ENCODE data around the gene CCDC88B.

Gene CCDC88B

GRCh38 chr11:64294774-64295173, 45.2 kb upstream of the CCDC88B start:
- H3K4me3 ChIP-seq (ENCODE audit: low read depth, low read length), result no peak overlapping the region
- TF ChIP-seq CTCF (IDR thresholded peaks at IDR 0.05; ENCODE audit: low read depth, low read length, missing control alignments), result no peak
- DNase-seq (ENCODE audit: low read depth), result no peak

- TF ChIP-seq CTCF (IDR thresholded peaks at IDR 0.05; ENCODE audit: low read depth, low read length, missing control alignments), result no peak
- DNase-seq (ENCODE audit: low read depth), result no peak
- H3K4me3 ChIP-seq (ENCODE audit: low read depth, low read length), result no peak overlapping the region
Observed at GRCh38 chr11:64295760-64296159, 44.2 kb upstream of the CCDC88B start.

GRCh38 chr11:64296236-64296635, 43.8 kb upstream of the CCDC88B start:
- no peak overlapping the region for H3K4me3 ChIP-seq (ENCODE audit: low read depth, low read length)
- no peak for DNase-seq (ENCODE audit: low read depth)
- TF ChIP-seq CTCF (IDR thresholded peaks at IDR 0.05; ENCODE audit: low read depth, low read length, missing control alignments), result no peak

GRCh38 chr11:64296830-64297698, 42.9 kb upstream of the CCDC88B start:
- no peak for TF ChIP-seq CTCF (IDR thresholded peaks at IDR 0.05; ENCODE audit: low read depth, low read length, missing control alignments)
- no peak overlapping the region for H3K4me3 ChIP-seq (ENCODE audit: low read depth, low read length)
- DNase-seq (ENCODE audit: low read depth), result no peak

GRCh38 chr11:64297699-64298358, 42.2 kb upstream of the CCDC88B start:
- H3K4me3 ChIP-seq (ENCODE audit: low read depth, low read length), result no peak overlapping the region
- DNase-seq (ENCODE audit: low read depth), result no peak
- TF ChIP-seq CTCF (IDR thresholded peaks at IDR 0.05; ENCODE audit: low read depth, low read length, missing control alignments), result no peak

GRCh38 chr11:64298966-64299846, 40.8 kb upstream of the CCDC88B start:
- no peak overlapping the region for H3K4me3 ChIP-seq (ENCODE audit: low read depth, low read length)
- DNase-seq (ENCODE audit: low read depth), result no peak
- TF ChIP-seq CTCF (IDR thresholded peaks at IDR 0.05; ENCODE audit: low read depth, low read length, missing control alignments), result no peak

Measured in GM12864 (cell line).